Activated CD4-positive, alpha-beta memory T cell treated with anti-CD3 and anti-CD28 coated beads, Interleukin-2, amount 10 ng/mL, durations not matched to agents 7 days and 5 days (primary cell): ENCODE data around the gene SEPHS2. TPM values are rescaled to one million over a fixed set of nuclear protein-coding genes. Genes with fewer than 3 reads are reported as not detected.

ENCODE experiments used
- CTCF ChIA-PET: fragments of 350-600 bp; sonication (Branson Sonifier 250); formaldehyde crosslinking; loops from one replicate; lab custom pipeline; 2021; ENCODE audit warnings: antibody characterized with exemption, inconsistent platforms; lab: Charles Lee
- POLR2A ChIA-PET: fragments of 350-600 bp; sonication (Branson Sonifier 250); formaldehyde crosslinking; loops from one replicate; lab custom pipeline; 2021; ENCODE audit warnings: antibody characterized with exemption; lab: Charles Lee
- DNase-seq: peaks from one replicate; pipeline ENCODE4 v3.0.0-alpha.2; 2020
- H3K27ac Mint-ChIP-seq: one replicate; pipeline ENCODE4 v1.8.0; 2021; ENCODE audit warnings: mild to moderate bottlenecking, mixed read lengths
- H3K27me3 Mint-ChIP-seq: one replicate; pipeline ENCODE4 v1.8.0; 2021; ENCODE audit warnings: mixed read lengths
- H3K36me3 Mint-ChIP-seq: one replicate; pipeline ENCODE4 v1.8.0; 2021; ENCODE audit warnings: low read depth, mixed read lengths
- H3K4me1 Mint-ChIP-seq: one replicate; pipeline ENCODE4 v1.8.0; 2021; ENCODE audit warnings: mixed read lengths
- H3K4me3 Mint-ChIP-seq: one replicate; pipeline ENCODE4 v1.8.0; 2021; ENCODE audit warnings: mild to moderate bottlenecking, mixed read lengths
- H3K9me3 Mint-ChIP-seq: one replicate; pipeline ENCODE4 v1.8.0; 2021; ENCODE audit warnings: mixed read lengths
- total RNA-seq, 2 experiments: library from RNA; stranded (reverse); gene quantifications; one replicate each; pipeline ENCODE4 v1.2.3, GENCODE V29; 2021

SEPHS2 gene
- total RNA-seq, 2 experiments from 2014 or later: 56.3 to 57.8 TPM

GRCh38 chr16:30421010-30421409 is 24.7 kb downstream of the SEPHS2 start:
- no peak overlapping the region for H3K4me3 Mint-ChIP-seq
- H3K27ac Mint-ChIP-seq: no peak overlapping the region
- POLR2A ChIA-PET: interaction anchor here (0.8 to 1.3 kb wide), 2 partner anchors 14 to 165 kb away, joined by 3 to 4 read pairs; partner anchors contain the start of gene ZNF771
- H3K4me1 Mint-ChIP-seq: peaks cover 37% of the 10 kb centered on the region
- no peaks in the 10 kb centered on the region for H3K9me3 Mint-ChIP-seq
- H3K27me3 Mint-ChIP-seq: no peaks in the 10 kb centered on the region
- CTCF ChIA-PET: interaction anchor here (0.5 to 4.2 kb wide), 3 partner anchors 9 to 164 kb away, joined by 4 to 58 read pairs (median 6); partner anchors contain the start of gene DCTPP1
- H3K36me3 Mint-ChIP-seq: peaks cover 45% of the 10 kb centered on the region
- DNase-seq: no peak

GRCh38 chr16:30418350-30419181 is 27.1 kb downstream of the SEPHS2 start:
- H3K27me3 Mint-ChIP-seq: no peaks in the 10 kb centered on the region
- no peaks in the 10 kb centered on the region for H3K9me3 Mint-ChIP-seq
- ChIA-PET CTCF (interaction anchor here (0.8 to 4.2 kb wide), 14 partner anchors 9 to 210 kb away, joined by 3 to 58 read pairs (median 5); partner anchors contain the start of genes DCTPP1, TBC1D10B, ZNF689 and ZNF747), POLR2A (interaction anchor here (0.7 to 3.7 kb wide), 31 partner anchors 11 to 366 kb away, joined by 3 to 36 read pairs (median 5); partner anchors contain the start of genes ALDOA, CD2BP2, CORO1A and DCTPP1)
- H3K27ac Mint-ChIP-seq: peak overlapping the region; percentile 64
- H3K4me1 Mint-ChIP-seq: peaks cover 41% of the 10 kb centered on the region
- peak overlapping the region; percentile 60 for H3K4me3 Mint-ChIP-seq
- peaks cover 29% of the 10 kb centered on the region for H3K36me3 Mint-ChIP-seq
- DNase-seq: no peak

- H3K4me1 Mint-ChIP-seq: peaks cover 41% of the 10 kb centered on the region
Observed at GRCh38 chr16:30417529-30418349, 27.9 kb downstream of the SEPHS2 start.

GRCh38 chr16:30416624-30417528 is 28.8 kb downstream of the SEPHS2 start:
- DNase-seq: no peak
- no peaks in the 10 kb centered on the region for H3K9me3 Mint-ChIP-seq
- peak overlapping the region; percentile 44 for H3K4me3 Mint-ChIP-seq
- peaks cover 26% of the 10 kb centered on the region for H3K36me3 Mint-ChIP-seq
- ChIA-PET CTCF (interaction anchor here (0.6 to 4.2 kb wide), 15 partner anchors 8 to 212 kb away, joined by 3 to 58 read pairs (median 5); partner anchors contain the start of genes DCTPP1, TBC1D10B, ZNF689 and ZNF747), POLR2A (interaction anchor here (0.6 to 3.7 kb wide), 28 partner anchors 9 to 361 kb away, joined by 3 to 36 read pairs (median 5); partner anchors contain the start of genes ALDOA, CD2BP2, CORO1A and DCTPP1)
- no peak overlapping the region for H3K27ac Mint-ChIP-seq
- no peaks in the 10 kb centered on the region for H3K27me3 Mint-ChIP-seq
- peaks cover 45% of the 10 kb centered on the region for H3K4me1 Mint-ChIP-seq

More at GRCh38 chr16:30417529-30418349, 27.9 kb downstream of the SEPHS2 start:
- peak; percentile 92 for DNase-seq
- ChIA-PET POLR2A (interaction anchor here (0.6 to 3.7 kb wide), 34 partner anchors 10 to 365 kb away, joined by 3 to 36 read pairs (median 5); partner anchors contain the start of genes ALDOA, CD2BP2, CORO1A and DCTPP1), CTCF (interaction anchor here (0.6 to 4.2 kb wide), 18 partner anchors 8 to 211 kb away, joined by 3 to 58 read pairs (median 4); partner anchors contain the start of genes DCTPP1, TBC1D10B, ZNF689 and ZNF747)
- Mint-ChIP-seq H3K27me3 (no peaks in the 10 kb centered on the region), H3K4me3 (peak overlapping the region; percentile 60), H3K9me3 (no peaks in the 10 kb centered on the region), H3K27ac (peak overlapping the region; percentile 64), H3K36me3 (peaks cover 25% of the 10 kb centered on the region)

- POLR2A ChIA-PET: interaction anchor here (0.8 to 3.7 kb wide), 4 partner anchors 10 to 42 kb away, joined by 3 to 36 read pairs (median 4); partner anchors contain the start of genes DCTPP1 and SEPTIN1
- Mint-ChIP-seq H3K9me3 (no peaks in the 10 kb centered on the region), H3K36me3 (peaks cover 22% of the 10 kb centered on the region), H3K27ac (no peak overlapping the region), H3K27me3 (no peaks in the 10 kb centered on the region), H3K4me3 (no peak overlapping the region), H3K4me1 (peaks cover 43% of the 10 kb centered on the region)
- no peak for DNase-seq
- CTCF ChIA-PET: interaction anchor here (0.6 to 1.2 kb wide), 2 partner anchors 10 to 14 kb away, joined by 3 to 5 read pairs; partner anchors contain the start of gene DCTPP1
Observed at GRCh38 chr16:30416047-30416603, 29.5 kb downstream of the SEPHS2 start.

GRCh38 chr16:30414159-30414558 is 31.5 kb downstream of the SEPHS2 start:
- peaks cover 45% of the 10 kb centered on the region for H3K4me1 Mint-ChIP-seq
- H3K4me3 Mint-ChIP-seq: no peak overlapping the region
- no peak for DNase-seq
- POLR2A ChIA-PET: interaction anchor here (0.6 kb wide), 1 partner anchor 12 kb away, joined by 3 read pairs; no protein-coding TSS in a partner anchor
- H3K36me3 Mint-ChIP-seq: peaks cover 15% of the 10 kb centered on the region
- no peaks in the 10 kb centered on the region for H3K27me3 Mint-ChIP-seq
- no peak overlapping the region for H3K27ac Mint-ChIP-seq
- CTCF ChIA-PET: interaction anchor here (0.6 kb wide), 1 partner anchor 220 kb away, joined by 3 read pairs; no protein-coding TSS in a partner anchor
- H3K9me3 Mint-ChIP-seq: no peaks in the 10 kb centered on the region

- ChIA-PET CTCF (interaction anchor here (0.9 to 1.2 kb wide), 2 partner anchors 17 to 42 kb away, joined by 4 read pairs; partner anchors contain the start of gene DCTPP1), POLR2A (no interaction called here)
- H3K36me3 Mint-ChIP-seq: peaks cover 11% of the 10 kb centered on the region
- H3K27me3 Mint-ChIP-seq: no peaks in the 10 kb centered on the region
- H3K9me3 Mint-ChIP-seq: no peaks in the 10 kb centered on the region
- H3K4me1 Mint-ChIP-seq: peaks cover 45% of the 10 kb centered on the region
- H3K4me3 Mint-ChIP-seq: no peak overlapping the region
- DNase-seq: no peak
- H3K27ac Mint-ChIP-seq: no peak overlapping the region
Observed at GRCh38 chr16:30413112-30413806, 32.4 kb downstream of the SEPHS2 start.

- no peaks in the 10 kb centered on the region for H3K27me3 Mint-ChIP-seq
- POLR2A ChIA-PET: interaction anchor here (0.8 to 4.4 kb wide), 8 partner anchors 9 to 344 kb away, joined by 4 to 33 read pairs (median 6); partner anchors contain the start of genes ALDOA, CD2BP2, SEPTIN1 and TBC1D10B
- DNase-seq: peak; percentile 94
- no peak overlapping the region for H3K27ac Mint-ChIP-seq
- no peaks in the 10 kb centered on the region for H3K9me3 Mint-ChIP-seq
- CTCF ChIA-PET: interaction anchor here (0.7 to 4.7 kb wide), 36 partner anchors 9 to 354 kb away, joined by 3 to 50 read pairs (median 4); partner anchors contain the start of genes ALDOA, DCTPP1, PRR14 and SEPHS2
- H3K36me3 Mint-ChIP-seq: peaks cover 8% of the 10 kb centered on the region
- peak overlapping the region; percentile 17 for H3K4me3 Mint-ChIP-seq
- H3K4me1 Mint-ChIP-seq: peaks cover 40% of the 10 kb centered on the region
Observed at GRCh38 chr16:30409125-30410060, 36.3 kb downstream of the SEPHS2 start.

- Mint-ChIP-seq H3K4me3 (peak overlapping the region; percentile 89), H3K4me1 (peaks cover 38% of the 10 kb centered on the region), H3K27ac (peak overlapping the region; percentile 53), H3K36me3 (peaks cover 8% of the 10 kb centered on the region), H3K9me3 (no peaks in the 10 kb centered on the region), H3K27me3 (peaks cover 3% of the 10 kb centered on the region)
- no peak for DNase-seq
- ChIA-PET CTCF (interaction anchor here (0.6 to 4.7 kb wide), 15 partner anchors 10 to 316 kb away, joined by 3 to 50 read pairs (median 6); partner anchors contain the start of genes DCTPP1, PRR14, SEPTIN1 and TBC1D10B), POLR2A (interaction anchor here (0.9 to 4.4 kb wide), 21 partner anchors 9 to 341 kb away, joined by 3 to 33 read pairs (median 6); partner anchors contain the start of genes CORO1A, DCTPP1, FBRS and SEPTIN1)
Observed at GRCh38 chr16:30407804-30408534, 37.7 kb downstream of the SEPHS2 start.
